KMS-11 (cell line): Measurements from ENCODE around the gene IFNL1.
"Not testable (repeated sequence)": the region's sequence is repeated elsewhere in the genome, so short reads cannot be mapped to it uniquely, and the experiment has no call there.

ENCODE experiments used
- H2AFZ ChIP-seq: fragments of 200-600 bp; sonication (generic); 2 replicates; pipeline ENCODE4 v1.6.1; 2016; ENCODE audit warnings: antibody characterized with exemption, mixed run types, low read depth
- H3K27ac ChIP-seq: fragments of 200-600 bp; sonication (generic); 2 replicates; pipeline ENCODE4 v1.6.1; 2016; ENCODE audit warnings: mild to moderate bottlenecking, mixed run types
- H3K27me3 ChIP-seq: fragments of 200-600 bp; sonication (generic); 2 replicates; pipeline ENCODE4 v1.6.1; 2017; ENCODE audit warnings: mild to moderate bottlenecking, low read depth, mixed run types, moderate library complexity; ENCODE audit not compliant: insufficient read depth
- H3K36me3 ChIP-seq: fragments of 200-600 bp; sonication (generic); 2 replicates; pipeline ENCODE4 v1.6.1; 2017; ENCODE audit warnings: mild to moderate bottlenecking, mixed run types; ENCODE audit not compliant: insufficient read depth
- H3K4me1 ChIP-seq: fragments of 200-600 bp; sonication (generic); 2 replicates; pipeline ENCODE4 v1.6.1; 2016; ENCODE audit warnings: mild to moderate bottlenecking, low read depth, mixed run types; ENCODE audit not compliant: poor library complexity, severe bottlenecking
- H3K4me2 ChIP-seq: fragments of 200-600 bp; sonication (generic); 2 replicates; pipeline ENCODE4 v1.7.0; 2016; ENCODE audit warnings: mild to moderate bottlenecking, mixed run types
- H3K4me3 ChIP-seq: fragments of 200-600 bp; sonication (generic); IDR thresholded peaks from 2 replicates; pipeline ENCODE4 v1.6.1; 2017; ENCODE audit warnings: low read depth, low read length, mixed read lengths; ENCODE audit not compliant: insufficient read depth
- H3K79me2 ChIP-seq: fragments of 200-600 bp; sonication (generic); 2 replicates; pipeline ENCODE4 v1.6.1; 2016; ENCODE audit warnings: low read depth, mixed run types; ENCODE audit not compliant: insufficient read depth
- H3K9ac ChIP-seq: fragments of 200-600 bp; sonication (generic); 2 replicates; pipeline ENCODE4 v1.6.1; 2016; ENCODE audit warnings: mild to moderate bottlenecking, mixed run types
- H4K20me1 ChIP-seq: fragments of 200-600 bp; sonication (generic); 2 replicates; pipeline ENCODE4 v1.6.1; 2016; ENCODE audit warnings: mild to moderate bottlenecking, mixed run types; ENCODE audit not compliant: insufficient read depth
- TF ChIP-seq, protein P1 (sequence below): fragments of 200-600 bp; sonication (generic); conservative IDR thresholded peaks from 2 replicates; pipeline ENCODE4 v1.6.1; 2017; ENCODE audit warnings: low read depth, mild to moderate bottlenecking, antibody characterized with exemption, low read length, moderate library complexity, mixed read lengths

IFNL1 gene

DNA sequence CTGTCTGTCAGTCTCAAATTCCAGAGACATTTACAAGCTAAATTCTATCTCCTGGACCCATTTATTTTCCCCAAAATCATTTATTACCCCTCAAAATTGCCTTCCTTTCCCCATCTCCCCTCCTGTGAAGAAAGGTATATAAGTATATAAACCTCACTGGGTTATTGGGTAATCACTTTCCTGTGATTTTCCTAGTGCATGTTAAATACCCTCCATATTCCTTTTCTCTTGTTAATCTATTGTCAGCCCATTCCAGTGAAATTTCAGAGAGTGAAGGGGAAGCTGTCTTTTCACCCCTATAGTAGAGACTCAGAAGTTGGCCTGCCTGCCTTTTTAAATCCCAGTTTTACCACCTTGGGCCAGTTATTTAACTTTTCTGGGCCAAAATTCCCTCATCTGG, 9.9 kb downstream of the IFNL1 start:
- no peak overlapping the region for H3K4me3 ChIP-seq
- TF ChIP-seq, protein P1, sequence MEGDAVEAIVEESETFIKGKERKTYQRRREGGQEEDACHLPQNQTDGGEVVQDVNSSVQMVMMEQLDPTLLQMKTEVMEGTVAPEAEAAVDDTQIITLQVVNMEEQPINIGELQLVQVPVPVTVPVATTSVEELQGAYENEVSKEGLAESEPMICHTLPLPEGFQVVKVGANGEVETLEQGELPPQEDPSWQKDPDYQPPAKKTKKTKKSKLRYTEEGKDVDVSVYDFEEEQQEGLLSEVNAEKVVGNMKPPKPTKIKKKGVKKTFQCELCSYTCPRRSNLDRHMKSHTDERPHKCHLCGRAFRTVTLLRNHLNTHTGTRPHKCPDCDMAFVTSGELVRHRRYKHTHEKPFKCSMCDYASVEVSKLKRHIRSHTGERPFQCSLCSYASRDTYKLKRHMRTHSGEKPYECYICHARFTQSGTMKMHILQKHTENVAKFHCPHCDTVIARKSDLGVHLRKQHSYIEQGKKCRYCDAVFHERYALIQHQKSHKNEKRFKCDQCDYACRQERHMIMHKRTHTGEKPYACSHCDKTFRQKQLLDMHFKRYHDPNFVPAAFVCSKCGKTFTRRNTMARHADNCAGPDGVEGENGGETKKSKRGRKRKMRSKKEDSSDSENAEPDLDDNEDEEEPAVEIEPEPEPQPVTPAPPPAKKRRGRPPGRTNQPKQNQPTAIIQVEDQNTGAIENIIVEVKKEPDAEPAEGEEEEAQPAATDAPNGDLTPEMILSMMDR, result no peak
- H3K27ac ChIP-seq, result 0 out of 2 replicates have a peak overlapping the region, but pooled peaks have one; percentile 21
- peaks cover 17% of the 10 kb centered on the region for H3K4me1 ChIP-seq
- H2AFZ ChIP-seq, result no peak overlapping the region
- H3K36me3 ChIP-seq, result no peaks in the 10 kb centered on the region; the same call in 1 of the 2 replicates
- H4K20me1 ChIP-seq, result no peaks in the 10 kb centered on the region
- no peak overlapping the region for H3K9ac ChIP-seq
- no peak overlapping the region for H3K4me2 ChIP-seq
- no peaks in the 10 kb centered on the region for H3K27me3 ChIP-seq
- no peaks in the 10 kb centered on the region; the same call in 1 of the 2 replicates for H3K79me2 ChIP-seq

- TF ChIP-seq, protein P1, result no peak
- peaks cover 3% of the 10 kb centered on the region; the same call in 1 of the 2 replicates for H3K79me2 ChIP-seq
- no peaks in the 10 kb centered on the region; the same call in 1 of the 2 replicates for H3K36me3 ChIP-seq
- no peak overlapping the region for H2AFZ ChIP-seq
- H3K4me1 ChIP-seq, result peaks cover 14% of the 10 kb centered on the region
- H3K4me3 ChIP-seq, result no peak overlapping the region
- H3K4me2 ChIP-seq, result no peak overlapping the region
- no peaks in the 10 kb centered on the region for H4K20me1 ChIP-seq
- no peaks in the 10 kb centered on the region for H3K27me3 ChIP-seq
- H3K27ac ChIP-seq, result no peak overlapping the region
- no peak overlapping the region for H3K9ac ChIP-seq
These were observed 11.0 kb downstream of the IFNL1 start for GRCh38 chr19:39307046-39307821.

GRCh38 chr19:39307822-39308530, 11.8 kb downstream of the IFNL1 start:
- Histone ChIP-seq H3K27ac (no peak overlapping the region), H3K4me3 (no peak overlapping the region), H3K4me2 (no peak overlapping the region), H3K79me2 (peaks cover 5% of the 10 kb centered on the region; the same call in 1 of the 2 replicates), H3K36me3 (no peaks in the 10 kb centered on the region; the same call in 1 of the 2 replicates), H2AFZ (no peak overlapping the region), H4K20me1 (no peaks in the 10 kb centered on the region), H3K4me1 (peaks cover 13% of the 10 kb centered on the region), H3K27me3 (no peaks in the 10 kb centered on the region), H3K9ac (no peak overlapping the region)
- TF ChIP-seq, protein P1, result no peak

GRCh38 chr19:39308531-39309304, 12.5 kb downstream of the IFNL1 start:
- no peak overlapping the region for H3K9ac ChIP-seq
- H3K4me1 ChIP-seq, result peaks cover 13% of the 10 kb centered on the region
- no peak overlapping the region for H2AFZ ChIP-seq
- no peak overlapping the region for H3K27ac ChIP-seq
- H4K20me1 ChIP-seq, result no peaks in the 10 kb centered on the region
- H3K79me2 ChIP-seq, result peaks cover 5% of the 10 kb centered on the region; the same call in 1 of the 2 replicates
- H3K27me3 ChIP-seq, result no peaks in the 10 kb centered on the region
- TF ChIP-seq, protein P1, result no peak
- no peaks in the 10 kb centered on the region; the same call in 1 of the 2 replicates for H3K36me3 ChIP-seq
- no peak overlapping the region for H3K4me3 ChIP-seq
- no peak overlapping the region for H3K4me2 ChIP-seq

- not testable (repeated sequence) for H3K27me3 ChIP-seq, H3K4me3 ChIP-seq, H3K9ac ChIP-seq, H3K36me3 ChIP-seq, H3K4me2 ChIP-seq, H3K27ac ChIP-seq, H3K79me2 ChIP-seq, H4K20me1 ChIP-seq, H2AFZ ChIP-seq
- peaks cover 13% of the 10 kb centered on the region for H3K4me1 ChIP-seq
These were observed 13.1 kb downstream of the IFNL1 start for GRCh38 chr19:39309305-39309670.
